SK-N-SH (cell line): Measurements from ENCODE around the gene RAB3IL1. TPM values are rescaled to one million over a fixed set of nuclear protein-coding genes. Genes with fewer than 3 reads are reported as not detected.

ENCODE experiments used
- CTCF ChIA-PET: fragments of 300-600, 350-600 bp; formaldehyde crosslinking; extraction: SDS; loops from one replicate; lab custom pipeline; 2021; lab: Yijun Ruan, JAX
- POLR2A ChIA-PET: fragments of 350-600 bp; sonication (Branson Sonifier 250); formaldehyde crosslinking; extraction: SDS; loops from one replicate; lab custom pipeline; 2020; ENCODE audit warnings: antibody characterized with exemption, inconsistent platforms; lab: Yijun Ruan, JAX
- DNase-seq: peaks from one replicate; pipeline ENCODE4 v3.0.0; 2012
- H2AFZ ChIP-seq: fragments of 200-600 bp; sonication (generic); 2 replicates; pipeline ENCODE4 v1.8.1; 2016; ENCODE audit warnings: antibody characterized with exemption, mild to moderate bottlenecking, low read depth
- H3F3A ChIP-seq: fragments of 200-600 bp; sonication (generic); replicated peaks from 2 replicates; pipeline ENCODE3; 2016; ENCODE audit warnings: antibody characterized with exemption, mild to moderate bottlenecking; ENCODE audit not compliant: insufficient read depth
- H3K27ac ChIP-seq, 2 experiments: fragments of 200-500 bp in 1 of 2; fragments of 200-600 bp in 1 of 2; sonication (Bioruptor generic) in 1 of 2; sonication (generic), shearing (Covaris generic) in 1 of 2; 2 replicates each; pipeline versions ENCODE4 v1.5.1 to v1.6.1; 2014 to 2016; ENCODE audit warnings: low read depth in 2 of 2, inconsistent platforms in 1 of 2, low read length in 1 of 2, mild to moderate bottlenecking in 1 of 2, mixed read lengths in 1 of 2
- H3K27me3 ChIP-seq: fragments of 200-600 bp; sonication (generic), shearing (Covaris generic); 2 replicates; pipeline ENCODE4 v1.6.1; 2016; ENCODE audit warnings: mixed run types; ENCODE audit not compliant: insufficient read depth
- H3K36me3 ChIP-seq, 2 experiments: fragments of 200-500 bp in 1 of 2; fragments of 200-600 bp in 1 of 2; sonication (Bioruptor generic) in 1 of 2; sonication (generic) in 1 of 2; replicated peaks in 1 of 2; 2 replicates each; pipeline versions ENCODE3 to v1.5.1; 2014 to 2016; ENCODE audit warnings: low read length in 1 of 2, mild to moderate bottlenecking in 1 of 2; ENCODE audit not compliant: insufficient read depth in 2 of 2, control insufficient read depth in 1 of 2
- H3K4me1 ChIP-seq, 2 experiments: fragments of 200-500 bp in 1 of 2; fragments of 200-600 bp in 1 of 2; sonication (Bioruptor generic) in 1 of 2; sonication (generic), shearing (Covaris generic) in 1 of 2; 2 replicates each; pipeline versions ENCODE4 v1.5.1 to v1.6.1; 2014 to 2016; ENCODE audit warnings: low read depth in 1 of 2, low read length in 1 of 2, mixed run types in 1 of 2; ENCODE audit not compliant: insufficient read depth in 2 of 2, control insufficient read depth in 1 of 2
- H3K4me2 ChIP-seq: fragments of 200-600 bp; sonication (generic), shearing (Covaris generic); 2 replicates; pipeline ENCODE4 v1.6.1; 2017; ENCODE audit warnings: mixed run types
- H3K4me3 ChIP-seq, 2 experiments: fragments of 200-500 bp in 1 of 2; fragments of 200-600 bp in 1 of 2; sonication (Bioruptor generic) in 1 of 2; sonication (generic), shearing (Covaris generic) in 1 of 2; 2 replicates each; pipeline versions ENCODE4 v1.5.1 to v1.8.1; 2014 to 2016; ENCODE audit warnings: low read depth in 2 of 2, inconsistent platforms in 1 of 2, low read length in 1 of 2, mild to moderate bottlenecking in 1 of 2, mixed read lengths in 1 of 2, moderate library complexity in 1 of 2
- H3K79me2 ChIP-seq: fragments of 200-600 bp; sonication (generic); 2 replicates; pipeline ENCODE4 v1.8.1; 2017; ENCODE audit warnings: mild to moderate bottlenecking; ENCODE audit not compliant: insufficient read depth
- H3K9ac ChIP-seq: fragments of 200-600 bp; sonication (generic); 2 replicates; pipeline ENCODE4 v1.6.1; 2017; ENCODE audit warnings: mixed run types
- H3K9me2 ChIP-seq: fragments of 200-600 bp; sonication (generic); 2 replicates; pipeline ENCODE4 v1.6.1; 2017; ENCODE audit warnings: mixed run types
- H3K9me3 ChIP-seq: fragments of 200-600 bp; sonication (generic); 2 replicates; pipeline ENCODE4 v1.6.1; 2017; ENCODE audit warnings: mixed run types, mild to moderate bottlenecking, moderate library complexity
- H4K20me1 ChIP-seq: fragments of 200-600 bp; sonication (generic); 2 replicates; pipeline ENCODE4 v1.6.1; 2017; ENCODE audit warnings: mild to moderate bottlenecking, mixed run types; ENCODE audit not compliant: insufficient read depth
- CHD2 ChIP-seq: fragments of 150-350 bp; IDR thresholded peaks from 2 replicates; pipeline ENCODE4 v1.6.1; 2018; ENCODE audit warnings: low read length; ENCODE audit not compliant: partially characterized antibody
- ELF1 ChIP-seq: IDR thresholded peaks from 2 replicates; pipeline ENCODE4 v1.4.0; 2012
- EP300 ChIP-seq, 2 experiments: IDR thresholded peaks; 2 replicates each; pipeline versions ENCODE4 v1.4.0 to v1.6.1; 2012; ENCODE audit warnings: borderline replicate concordance in 1 of 2, low read depth in 1 of 2, low read length in 1 of 2
- EZH2phosphoT487 ChIP-seq: fragments of 200-600 bp; sonication (generic); IDR thresholded peaks from 2 replicates; pipeline ENCODE4 v1.6.1; 2017; ENCODE audit warnings: low read depth, mixed run types, mild to moderate bottlenecking, antibody characterized with exemption, moderate library complexity, borderline replicate concordance
- FOSL2 ChIP-seq: IDR thresholded peaks from 2 replicates; pipeline ENCODE4 v1.4.0; 2012; ENCODE audit warnings: low read depth, mild to moderate bottlenecking, moderate library complexity, borderline replicate concordance
- FOXJ3 ChIP-seq: sonication (generic); formaldehyde crosslinking; IDR thresholded peaks from 2 replicates; pipeline ENCODE4 v1.5.1; 2020; ENCODE audit warnings: mild to moderate bottlenecking, missing genetic modification reagents
- GABPA ChIP-seq: IDR thresholded peaks from 2 replicates; pipeline ENCODE4 v1.4.0; 2012; ENCODE audit warnings: low read depth, mild to moderate bottlenecking
- IRF3 ChIP-seq: fragments of 150-350 bp; IDR thresholded peaks from 2 replicates; pipeline ENCODE4 v1.6.1; 2016; ENCODE audit warnings: mild to moderate bottlenecking, low read depth, low read length
- JUND ChIP-seq: IDR thresholded peaks from 2 replicates; pipeline ENCODE4 v1.4.0; 2012
- MEF2A ChIP-seq: IDR thresholded peaks from 2 replicates; pipeline ENCODE4 v1.4.0; 2012; ENCODE audit warnings: low read depth, borderline replicate concordance
- MXI1 ChIP-seq: IDR thresholded peaks from 2 replicates; pipeline ENCODE4 v1.6.1; 2012; ENCODE audit warnings: mild to moderate bottlenecking, low read depth, low read length, improper control_type of control experiment
- NRF1 ChIP-seq: IDR thresholded peaks from 2 replicates; pipeline ENCODE4 v1.6.1; 2012; ENCODE audit warnings: low read depth, mild to moderate bottlenecking, low read length
- PBX3 ChIP-seq: IDR thresholded peaks from 2 replicates; pipeline ENCODE4; 2012
- POLR2AphosphoS5 ChIP-seq: IDR thresholded peaks from 2 replicates; pipeline ENCODE4 v1.6.1; 2012; ENCODE audit warnings: low read depth, low read length
- RCOR1 ChIP-seq: fragments of 150-350 bp; IDR thresholded peaks from 2 replicates; pipeline ENCODE4 v1.6.1; 2017; ENCODE audit warnings: antibody characterized with exemption, low read length
- REST ChIP-seq: IDR thresholded peaks from 2 replicates; pipeline ENCODE4 v1.6.1; 2012; ENCODE audit warnings: mild to moderate bottlenecking, low read depth, low read length, moderate library complexity
- RFX5 ChIP-seq: IDR thresholded peaks from 2 replicates; pipeline ENCODE4 v1.6.1; 2012; ENCODE audit warnings: mild to moderate bottlenecking, improper control_type of control experiment, low read length
- RXRA ChIP-seq: IDR thresholded peaks from 2 replicates; pipeline ENCODE4 v1.4.0; 2012; ENCODE audit warnings: low read depth, mild to moderate bottlenecking, borderline replicate concordance
- SMC3 ChIP-seq: IDR thresholded peaks from 2 replicates; pipeline ENCODE4 v1.6.1; 2012; ENCODE audit warnings: low read depth, low read length, improper control_type of control experiment
- TAF1 ChIP-seq: IDR thresholded peaks from 2 replicates; pipeline ENCODE4 v1.6.1; 2012; ENCODE audit warnings: low read depth, mild to moderate bottlenecking, low read length, moderate library complexity, borderline replicate concordance
- TCF12 ChIP-seq: IDR thresholded peaks from 2 replicates; pipeline ENCODE4 v1.4.0; 2012
- TEAD4 ChIP-seq: IDR thresholded peaks from 2 replicates; pipeline ENCODE4 v1.4.0; 2012; ENCODE audit warnings: mild to moderate bottlenecking, borderline replicate concordance; ENCODE audit not compliant: insufficient read depth
- USF1 ChIP-seq: IDR thresholded peaks from 2 replicates; pipeline ENCODE4 v1.4.0; 2012; ENCODE audit warnings: low read depth, borderline replicate concordance
- YY1 ChIP-seq: IDR thresholded peaks from 2 replicates; pipeline ENCODE4 v1.4.0; 2012; ENCODE audit warnings: low read depth, mild to moderate bottlenecking
- ZBTB33 ChIP-seq: IDR thresholded peaks from 2 replicates; pipeline ENCODE4 v1.4.0; 2012; ENCODE audit warnings: low read depth, borderline replicate concordance
- WGBS: methylation state at CpG from one replicate; pipeline ENCODE4 v1.1.6; 2017; ENCODE audit warnings: low lambda C conversion rate; 5-methylcytosine and 5-hydroxymethylcytosine counted together
- polyA plus RNA-seq, 3 experiments: library from polyadenylated mRNA; depleted of rRNA; stranded (reverse); fragments of >200 nt; gene quantifications; 2 replicates each; pipeline ENCODE4 v1.2.3, GENCODE V29; 2012

Gene RAB3IL1
- polyA plus RNA-seq, 1 of the 3 experiments (the other 2 are of a cell fraction): 10.2 TPM

- H3K36me3 ChIP-seq: no peaks in the 10 kb centered on the region
- H3K9ac ChIP-seq: 0 out of 2 replicates have a peak overlapping the region, but pooled peaks have one; percentile 21
- 49% methylated on average over 5 of the region's 7 CpGs for WGBS
- H3K9me3 ChIP-seq: no peaks in the 10 kb centered on the region
- H3K4me2 ChIP-seq: peak overlapping the region; percentile 8; the same call in 1 of the 2 replicates
- peaks cover 25% of the 10 kb centered on the region for H3F3A ChIP-seq
- DNase-seq: no peak
- CTCF ChIA-PET: interaction anchor here (2.1 to 6.9 kb wide), 4 partner anchors 10 to 194 kb away, joined by 5 to 64 read pairs (median 14); no protein-coding TSS in a partner anchor
- H3K79me2 ChIP-seq: peaks cover 47% of the 10 kb centered on the region
- H4K20me1 ChIP-seq: peaks cover 3% of the 10 kb centered on the region; the same call in 1 of the 2 replicates
- H3K9me2 ChIP-seq: no peaks in the 10 kb centered on the region
- H3K4me3 ChIP-seq: peak overlapping the region in 1 of 2 experiments; percentile 19; a peak in 1 of 4 replicates
- H2AFZ ChIP-seq: no peak overlapping the region
- H3K27me3 ChIP-seq: no peaks in the 10 kb centered on the region
- peaks cover 7 to 14% of the 10 kb centered on the region in 2 experiments; a peak in 3 of 4 replicates for H3K4me1 ChIP-seq
- H3K27ac ChIP-seq: peak overlapping the region in 1 of 2 experiments; percentile 52; a peak in 2 of 4 replicates
- POLR2A ChIA-PET: no interaction called here
- TF ChIP-seq GABPA (no peak), EZH2phosphoT487 (no peak), EP300 (IDR thresholded peaks at IDR 0.05; ENCODE audit: borderline replicate concordance in 1 of 2, low read depth in 1 of 2, low read length in 1 of 2) (peak in 1 of 2 experiments; percentile 60; a peak in 1 of 4 replicates), POLR2AphosphoS5 (peak; percentile 41; the same call in 1 of the 2 replicates), FOSL2 (peak; percentile 42; the same call in 1 of the 2 replicates), CHD2 (no peak), RXRA (no peak; the same call in 1 of the 2 replicates), TCF12 (peak; percentile 84), ELF1 (no peak), MXI1 (no peak), RCOR1 (no peak), SMC3 (no peak), USF1 (no peak), TEAD4 (peak; percentile 93), JUND (peak; percentile 86), RFX5 (no peak), YY1 (peak; percentile 86), TAF1 (no peak), REST (no peak), IRF3 (no peak), ZBTB33 (no peak), FOXJ3 (no peak), MEF2A (no peak), NRF1 (no peak), PBX3 (peak; percentile 70)
Observed at GRCh38 chr11:61887839-61888494, 29.4 kb downstream of the RAB3IL1 start.
